SH-SY5Y (cell line): Measurements from ENCODE around the gene LARP1.

Source experiments
- GATA2 ChIP-seq: IDR thresholded peaks from 2 replicates; pipeline ENCODE4 v1.6.1; 2011; ENCODE audit warnings: mild to moderate bottlenecking, low read depth, low read length
- GATA3 ChIP-seq: IDR thresholded peaks from 2 replicates; pipeline ENCODE4 v1.6.1; 2011; ENCODE audit warnings: low read depth, mild to moderate bottlenecking, low read length, moderate library complexity

GRCh38 chr5:154728939-154729588 is 26.1 kb upstream of the LARP1 start:
- TF ChIP-seq GATA2 (no peak), GATA3 (no peak)
